ENCODE results near the gene TTC33. TPM values are rescaled to one million over a fixed set of nuclear protein-coding genes. Genes with fewer than 3 reads are reported as not detected.
"Not testable (repeated sequence)": the region's sequence is repeated elsewhere in the genome, so short reads cannot be mapped to it uniquely, and the experiment has no call there.

TTC33 gene
- total RNA-seq, 1 donor from 2014 or later, result 13.5 TPM

- no peak for DNase-seq (ENCODE audit: low read depth in 2 of 2)
Observed at GRCh38 chr5:40654377-40654991, 101.3 kb downstream of the TTC33 start.

GRCh38 chr5:40653221-40654022 lies 102.3 kb downstream of the TTC33 start:
- DNase-seq (ENCODE audit: low read depth in 2 of 2), result no peak

- DNase-seq (ENCODE audit: low read depth in 2 of 2), result no peak
Observed at GRCh38 chr5:40652441-40653220, 103.1 kb downstream of the TTC33 start.

- DNase-seq (ENCODE audit: low read depth in 2 of 2), result no peak
Observed at GRCh38 chr5:40651201-40651600, 104.6 kb downstream of the TTC33 start.

- no peak for DNase-seq (ENCODE audit: low read depth in 2 of 2)
Observed at GRCh38 chr5:40649463-40650030, 106.2 kb downstream of the TTC33 start.

- no peak for DNase-seq (ENCODE audit: low read depth in 2 of 2)
Observed at GRCh38 chr5:40648150-40648549, 107.6 kb downstream of the TTC33 start.

GRCh38 chr5:40646266-40646665 lies 109.5 kb downstream of the TTC33 start:
- peak; percentile 15 to 51 for DNase-seq (ENCODE audit: low read depth in 2 of 2)

GRCh38 chr5:40639531-40639930 lies 116.2 kb downstream of the TTC33 start:
- DNase-seq (ENCODE audit: low read depth in 2 of 2), result not testable (repeated sequence)

GRCh38 chr5:40634593-40634992 lies 121.2 kb downstream of the TTC33 start:
- no peak for DNase-seq (ENCODE audit: low read depth in 2 of 2)

GRCh38 chr5:40634154-40634553 lies 121.6 kb downstream of the TTC33 start:
- DNase-seq (ENCODE audit: low read depth in 2 of 2), result no peak

- peak in 1 of 2 donors; percentile 25 for DNase-seq (ENCODE audit: low read depth in 2 of 2)
Observed at GRCh38 chr5:40631236-40631635, 124.5 kb downstream of the TTC33 start.

GRCh38 chr5:40630126-40630525 lies 125.6 kb downstream of the TTC33 start:
- no peak for DNase-seq (ENCODE audit: low read depth in 2 of 2)

GRCh38 chr5:40628407-40628806 lies 127.4 kb downstream of the TTC33 start:
- DNase-seq (ENCODE audit: low read depth in 2 of 2), result no peak

GRCh38 chr5:40627706-40628105 lies 128.1 kb downstream of the TTC33 start:
- no peak for DNase-seq (ENCODE audit: low read depth in 2 of 2)

- no peak for DNase-seq (ENCODE audit: low read depth in 2 of 2)
Observed at GRCh38 chr5:40626801-40627200, 129.0 kb downstream of the TTC33 start.

GRCh38 chr5:40623480-40624420 lies 132.0 kb downstream of the TTC33 start:
- no peak for DNase-seq (ENCODE audit: low read depth in 2 of 2)

- DNase-seq (ENCODE audit: low read depth in 2 of 2), result no peak
Observed at GRCh38 chr5:40622463-40623252, 133.1 kb downstream of the TTC33 start.

- DNase-seq (ENCODE audit: low read depth in 2 of 2), result no peak
Observed at GRCh38 chr5:40619421-40619820, 136.3 kb downstream of the TTC33 start.

- no peak for DNase-seq (ENCODE audit: low read depth in 2 of 2)
Observed at GRCh38 chr5:40618926-40619325, 136.8 kb downstream of the TTC33 start.

- no peak for DNase-seq (ENCODE audit: low read depth in 2 of 2)
Observed at GRCh38 chr5:40616781-40617180, 139.0 kb downstream of the TTC33 start.

Data from dermis microvascular lymphatic vessel endothelial cell (primary cell).